ENCODE results near the gene TRIM25. TPM values are rescaled to one million over a fixed set of nuclear protein-coding genes. Genes with fewer than 3 reads are reported as not detected.
A peak's percentile ranks its signal among the peaks of the same experiment; 100 is the strongest.

Gene TRIM25
- total RNA-seq, 4 donors from 2014 or later, result 17.4 to 80.0 (median 35.0) TPM

DNA sequence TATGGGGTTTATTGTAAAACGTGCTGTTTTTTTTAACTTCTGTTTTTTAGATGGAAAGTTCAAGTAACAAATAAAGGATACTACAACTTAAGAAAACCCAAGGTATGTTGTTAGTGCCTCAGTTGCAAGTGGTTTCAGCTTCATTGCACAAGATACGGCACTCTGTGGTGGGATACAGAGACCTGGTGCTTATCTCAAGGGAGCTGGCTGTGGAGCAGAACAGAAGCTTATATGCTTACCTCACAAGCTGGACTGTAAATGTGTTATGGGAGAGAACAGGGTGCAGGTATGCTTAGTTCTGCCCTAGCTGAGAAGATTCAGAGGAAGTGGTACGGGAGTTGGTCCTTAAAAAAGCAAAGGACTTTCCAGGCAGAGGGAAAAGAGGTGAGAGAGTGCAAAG is 64.7 kb downstream of the TRIM25 start:
- DNase-seq, result no peak
- Histone ChIP-seq H3K27ac (no peak overlapping the region), H3K4me3 (no peak overlapping the region), H3K36me3 (no peaks in the 10 kb centered on the region), H3K9me3 (no peaks in the 10 kb centered on the region), H3K4me1 (no peaks in the 10 kb centered on the region), H3K27me3 (no peaks in the 10 kb centered on the region)
- intact Hi-C loops (cut with DNase I; ENCODE audit: low total_unique reads), result no loop called here
- TF ChIP-seq, protein P1, sequence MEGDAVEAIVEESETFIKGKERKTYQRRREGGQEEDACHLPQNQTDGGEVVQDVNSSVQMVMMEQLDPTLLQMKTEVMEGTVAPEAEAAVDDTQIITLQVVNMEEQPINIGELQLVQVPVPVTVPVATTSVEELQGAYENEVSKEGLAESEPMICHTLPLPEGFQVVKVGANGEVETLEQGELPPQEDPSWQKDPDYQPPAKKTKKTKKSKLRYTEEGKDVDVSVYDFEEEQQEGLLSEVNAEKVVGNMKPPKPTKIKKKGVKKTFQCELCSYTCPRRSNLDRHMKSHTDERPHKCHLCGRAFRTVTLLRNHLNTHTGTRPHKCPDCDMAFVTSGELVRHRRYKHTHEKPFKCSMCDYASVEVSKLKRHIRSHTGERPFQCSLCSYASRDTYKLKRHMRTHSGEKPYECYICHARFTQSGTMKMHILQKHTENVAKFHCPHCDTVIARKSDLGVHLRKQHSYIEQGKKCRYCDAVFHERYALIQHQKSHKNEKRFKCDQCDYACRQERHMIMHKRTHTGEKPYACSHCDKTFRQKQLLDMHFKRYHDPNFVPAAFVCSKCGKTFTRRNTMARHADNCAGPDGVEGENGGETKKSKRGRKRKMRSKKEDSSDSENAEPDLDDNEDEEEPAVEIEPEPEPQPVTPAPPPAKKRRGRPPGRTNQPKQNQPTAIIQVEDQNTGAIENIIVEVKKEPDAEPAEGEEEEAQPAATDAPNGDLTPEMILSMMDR (IDR thresholded peaks at IDR 0.05), result no peak
- no peak for TF ChIP-seq POLR2A (IDR thresholded peaks at IDR 0.05)

DNA sequence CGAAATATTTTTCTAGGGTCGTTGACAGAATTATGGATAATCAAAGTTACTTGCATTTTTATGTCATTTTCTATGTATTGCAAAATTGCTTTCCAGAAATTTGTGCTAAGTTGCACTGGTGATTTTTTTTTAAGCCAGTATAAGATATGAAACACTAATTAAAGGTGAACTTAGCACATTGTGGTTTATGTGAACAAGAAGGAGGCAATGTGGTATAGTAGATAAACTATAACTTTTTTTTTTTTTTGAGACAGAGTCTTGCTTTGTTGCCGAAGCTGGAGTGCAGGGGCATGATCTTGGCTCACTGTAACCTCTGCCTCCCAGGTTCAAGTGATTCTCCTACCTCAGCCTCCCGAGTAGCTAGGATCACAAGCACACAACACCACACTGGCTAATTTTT is 66.7 kb downstream of the TRIM25 start:
- no peaks in the 10 kb centered on the region for H3K4me1 ChIP-seq
- no peak overlapping the region for H3K4me3 ChIP-seq
- no peak for TF ChIP-seq POLR2A (IDR thresholded peaks at IDR 0.05)
- TF ChIP-seq, protein P1 (IDR thresholded peaks at IDR 0.05), result no peak
- DNase-seq, result no peak
- H3K9me3 ChIP-seq, result no peaks in the 10 kb centered on the region
- H3K27ac ChIP-seq, result no peak overlapping the region
- H3K27me3 ChIP-seq, result no peaks in the 10 kb centered on the region
- intact Hi-C loops (cut with DNase I; ENCODE audit: low total_unique reads), result no loop called here
- H3K36me3 ChIP-seq, result no peaks in the 10 kb centered on the region

DNA sequence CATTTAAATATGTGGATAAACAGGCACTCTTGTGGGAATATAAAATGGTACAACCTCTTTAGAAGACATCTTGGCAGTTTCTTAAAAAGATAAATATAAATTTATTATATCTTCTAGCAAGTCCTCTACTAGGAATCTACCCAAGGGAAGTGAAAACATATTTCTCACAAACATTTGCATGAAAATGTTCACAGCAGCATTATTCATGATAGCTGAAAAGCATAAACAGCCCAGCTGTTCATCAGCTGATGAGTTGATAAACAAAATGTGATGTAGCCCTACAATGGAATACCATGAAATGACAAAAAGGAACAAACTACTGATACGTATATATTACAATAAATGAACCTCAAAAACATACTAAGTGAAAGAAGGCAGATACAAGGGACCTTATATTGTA is 67.9 kb downstream of the TRIM25 start:
- Histone ChIP-seq H3K4me3 (no peak overlapping the region), H3K4me1 (no peaks in the 10 kb centered on the region), H3K9me3 (no peaks in the 10 kb centered on the region), H3K27ac (no peak overlapping the region), H3K27me3 (no peaks in the 10 kb centered on the region), H3K36me3 (no peaks in the 10 kb centered on the region)
- TF ChIP-seq, protein P1 (IDR thresholded peaks at IDR 0.05), result no peak
- no peak for TF ChIP-seq POLR2A (IDR thresholded peaks at IDR 0.05)
- no peak for DNase-seq
- intact Hi-C loops (cut with DNase I; ENCODE audit: low total_unique reads), result no loop called here

DNA sequence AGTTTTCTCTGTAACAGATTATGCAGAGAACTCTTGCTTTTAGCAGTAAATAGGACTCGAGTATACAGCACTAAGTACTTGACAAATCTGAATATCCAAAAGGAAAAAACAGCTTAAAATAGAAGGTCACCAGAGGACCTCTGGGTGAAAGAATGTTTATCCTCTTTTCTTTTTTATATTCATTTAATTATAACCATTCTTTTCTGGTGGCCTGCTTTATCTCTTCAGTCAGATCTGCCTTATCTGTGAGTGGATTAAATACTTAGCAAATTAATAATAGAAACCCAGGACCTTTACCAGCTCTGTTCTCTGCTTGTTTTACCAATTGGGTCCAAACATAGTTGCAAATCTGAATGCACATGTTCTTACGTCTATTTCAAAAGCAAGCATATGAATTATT is 71.3 kb downstream of the TRIM25 start:
- intact Hi-C loops (cut with DNase I; ENCODE audit: low total_unique reads), result no loop called here
- no peak for DNase-seq
- Histone ChIP-seq H3K27me3 (no peaks in the 10 kb centered on the region), H3K9me3 (no peaks in the 10 kb centered on the region), H3K4me1 (no peaks in the 10 kb centered on the region), H3K4me3 (no peak overlapping the region), H3K27ac (peak overlapping the region in 1 of 2 donors; percentile 6), H3K36me3 (no peaks in the 10 kb centered on the region)
- no peak for TF ChIP-seq POLR2A (IDR thresholded peaks at IDR 0.05)
- TF ChIP-seq, protein P1 (IDR thresholded peaks at IDR 0.05), result no peak

DNA sequence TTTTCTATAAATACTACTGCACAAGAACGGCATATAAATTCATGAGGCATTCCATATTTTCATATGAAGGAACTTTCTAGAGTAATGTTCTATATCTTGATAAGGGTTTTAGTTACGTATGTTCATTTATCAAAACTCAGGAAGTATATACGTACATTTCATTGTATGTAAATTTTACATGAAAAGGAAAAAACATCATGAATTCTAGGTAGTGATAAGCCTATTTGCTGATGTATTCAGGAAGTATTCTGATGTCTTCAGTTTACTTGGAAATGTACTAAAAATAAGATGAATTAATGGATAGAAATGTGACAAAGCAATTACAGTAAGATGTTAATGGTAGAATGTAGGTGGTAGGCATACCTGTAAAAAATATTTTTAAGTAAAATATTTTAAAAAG is 75.2 kb downstream of the TRIM25 start:
- TF ChIP-seq POLR2A (IDR thresholded peaks at IDR 0.05), result no peak
- TF ChIP-seq, protein P1 (IDR thresholded peaks at IDR 0.05), result no peak
- Histone ChIP-seq H3K27ac (peak overlapping the region in 1 of 2 donors; percentile 97), H3K9me3 (no peaks in the 10 kb centered on the region), H3K36me3 (no peaks in the 10 kb centered on the region), H3K27me3 (no peaks in the 10 kb centered on the region), H3K4me3 (no peak overlapping the region), H3K4me1 (no peaks in the 10 kb centered on the region)
- intact Hi-C loops (cut with DNase I; ENCODE audit: low total_unique reads), result no loop called here
- DNase-seq, result no peak

MicroRNAs encoded within 50 kb of the gene (microRNA counts, 767-probe panel; counts per million panel counts)
- 0 counts per million in 2 donors for microRNA hsa-miR-3614-5p

Small RNAs within 50 kb of the gene (small RNA-seq; reads per million reads assigned to genes)
- gene AC015912.2 (not detected), gene RNU6-1158P (not detected)

Other genes starting within 250 kb of the TRIM25 start
- 10 to 100 TPM in 1 of 4 donors, 1 to 10 TPM in 2, not detected in 1; 1.4 to 27.4 (median 9.4) TPM for gene C17orf67, start 80.1 kb downstream of the TRIM25 start, total RNA-seq
- gene DGKE, start 79.9 kb downstream of the TRIM25 start, total RNA-seq, result 10 to 100 TPM; 14.4 to 31.2 (median 23.1) TPM
- 10 to 100 TPM in 3 of 4 donors, 1 to 10 TPM in 1; 6.9 to 26.1 (median 14.3) TPM for gene COIL, start 47.0 kb upstream of the TRIM25 start, total RNA-seq
- 10 to 100 TPM; 37.7 to 58.0 (median 48.2) TPM for gene SCPEP1, start 64.1 kb upstream of the TRIM25 start, total RNA-seq
- gene AKAP1, start 171.2 kb upstream of the TRIM25 start, total RNA-seq, result 100 to 1,000 TPM in 1 of 4 donors, 10 to 100 TPM in 2, 1 to 10 TPM in 1; 7.1 to 264 (median 37.4) TPM